Activated CD4-positive, alpha-beta T cell treated with anti-CD3 and anti-CD28 coated beads, Interleukin-2, amount 50 U/mL, for 16 hours (primary cell): ENCODE data around the gene TCF20.
A peak's percentile ranks its signal among the peaks of the same experiment; 100 is the strongest.

ENCODE experiments used
- DNase-seq: peaks from one replicate; pipeline ENCODE4 v3.0.0-alpha.2; 2020

The TCF20 gene

DNA sequence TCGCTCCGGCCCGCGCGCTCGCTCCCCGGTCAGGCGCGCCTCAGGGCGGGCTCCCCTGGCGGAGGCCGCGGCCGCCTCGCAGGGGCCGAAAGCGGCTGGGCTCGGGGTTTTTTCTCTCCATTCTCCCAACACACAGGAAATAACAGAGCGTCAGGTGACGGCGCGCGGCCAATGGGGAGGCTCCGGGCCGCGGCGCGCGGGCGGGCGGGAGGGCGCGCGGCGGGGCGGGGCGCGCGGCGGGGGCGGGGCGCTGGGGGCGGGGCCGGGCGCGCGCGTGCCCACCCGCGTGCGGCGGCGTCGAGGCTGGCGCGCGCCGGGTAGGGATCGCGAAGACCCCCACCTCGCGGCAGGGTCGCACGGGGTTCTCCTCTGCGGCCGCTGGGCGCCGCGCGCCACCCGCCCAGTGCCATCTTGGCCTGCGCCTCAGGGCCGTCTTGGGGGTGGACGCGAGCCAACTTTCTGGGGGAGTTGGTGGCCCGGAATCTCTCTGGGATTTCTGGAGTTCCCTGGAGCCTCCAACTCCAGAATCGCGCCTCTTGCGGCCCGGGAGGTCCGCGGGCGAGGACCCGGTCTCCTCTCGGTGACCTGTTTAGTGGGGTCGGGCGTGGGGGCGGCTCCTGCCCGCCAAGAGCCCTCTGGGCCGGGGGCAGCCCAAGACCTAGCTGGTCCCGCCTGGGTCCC is at the start of gene TCF20:
Gene TCF20 (minus strand): TSS at position 144 of the 681 bp plus-strand sequence. CDS start 55,348 bp downstream, outside the sequence.
- peak; percentile 82 for DNase-seq

DNA sequence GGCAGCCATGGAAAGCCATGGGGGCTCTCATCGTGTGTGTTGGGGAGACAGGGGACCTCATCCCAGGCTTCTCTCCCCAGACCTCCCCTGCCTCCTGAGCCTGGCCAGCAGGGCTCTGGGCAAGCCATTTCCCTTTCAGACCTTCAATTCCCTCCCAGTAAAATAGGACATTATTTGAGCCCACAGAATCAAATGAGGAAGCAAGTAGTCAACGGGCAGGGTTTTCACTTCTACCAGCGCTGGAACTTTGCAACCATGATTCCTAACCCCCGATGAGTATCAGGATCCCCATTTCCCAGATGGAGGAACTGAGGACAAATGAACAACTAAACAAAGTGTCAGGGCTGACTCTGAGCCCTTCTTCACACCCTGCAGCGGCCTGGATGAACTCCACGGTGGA is 48.9 kb upstream of the TCF20 start:
- DNase-seq = no peak

DNA sequence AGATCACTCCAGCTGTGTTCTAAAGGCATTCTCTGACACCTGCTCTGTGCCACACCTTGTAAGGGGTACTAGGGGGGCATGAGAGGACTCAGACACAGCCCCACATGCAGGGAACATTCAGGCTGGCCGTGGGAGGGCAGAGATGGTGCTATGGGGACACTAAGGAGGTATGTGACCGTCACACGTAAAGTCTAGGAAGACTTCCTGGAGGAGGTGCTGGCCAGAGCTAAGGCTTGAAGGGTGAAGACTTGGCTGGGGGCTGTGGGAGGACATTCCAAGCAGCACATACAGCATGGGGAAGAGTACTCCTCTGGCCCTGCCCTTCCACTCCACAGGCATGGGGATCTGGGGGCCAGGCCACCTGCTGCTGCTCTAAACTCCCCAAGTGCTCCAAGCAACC is 48.5 kb upstream of the TCF20 start:
- DNase-seq = no peak

DNA sequence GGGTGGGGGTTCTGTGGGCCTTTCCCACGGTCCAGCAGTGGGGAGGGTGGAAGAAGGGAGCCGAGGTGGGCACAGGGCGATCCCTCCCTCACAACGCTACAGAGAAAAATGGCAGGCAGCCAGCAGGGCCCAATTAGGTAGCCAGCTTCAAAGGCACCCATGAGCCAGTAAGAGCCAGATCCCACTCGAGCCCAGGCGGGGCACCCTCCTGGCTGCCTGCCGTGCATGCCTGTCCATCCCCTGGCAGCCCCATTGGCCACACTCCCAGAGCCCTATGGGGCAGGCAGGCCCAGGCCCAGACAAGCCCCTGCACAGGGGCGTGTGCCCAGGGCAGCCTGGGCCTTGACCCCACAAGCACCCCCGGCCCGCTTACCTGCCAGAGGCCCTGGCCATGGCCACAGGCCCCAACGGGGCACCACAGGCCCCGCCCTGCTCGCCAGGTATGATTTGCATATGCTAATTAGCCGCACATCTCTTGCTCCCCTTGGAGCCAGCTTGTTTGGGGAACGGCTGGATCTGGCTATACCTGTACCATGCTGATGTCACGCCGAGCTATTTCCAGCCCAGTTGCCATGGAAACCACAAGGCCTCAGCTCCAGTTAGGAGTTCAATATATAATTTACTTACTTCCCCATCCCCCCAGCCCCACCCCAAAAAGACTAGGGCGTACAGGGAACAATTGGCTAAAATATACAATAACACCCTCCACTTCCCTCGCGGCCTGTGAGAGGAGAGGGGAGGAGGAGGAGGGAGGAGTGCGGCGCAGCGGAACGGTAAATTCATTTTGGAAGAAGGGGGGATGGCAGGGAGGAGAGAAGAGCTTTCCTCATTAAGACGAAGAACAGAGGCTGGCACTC is 47.5 kb upstream of the TCF20 start:
- no peak for DNase-seq

DNA sequence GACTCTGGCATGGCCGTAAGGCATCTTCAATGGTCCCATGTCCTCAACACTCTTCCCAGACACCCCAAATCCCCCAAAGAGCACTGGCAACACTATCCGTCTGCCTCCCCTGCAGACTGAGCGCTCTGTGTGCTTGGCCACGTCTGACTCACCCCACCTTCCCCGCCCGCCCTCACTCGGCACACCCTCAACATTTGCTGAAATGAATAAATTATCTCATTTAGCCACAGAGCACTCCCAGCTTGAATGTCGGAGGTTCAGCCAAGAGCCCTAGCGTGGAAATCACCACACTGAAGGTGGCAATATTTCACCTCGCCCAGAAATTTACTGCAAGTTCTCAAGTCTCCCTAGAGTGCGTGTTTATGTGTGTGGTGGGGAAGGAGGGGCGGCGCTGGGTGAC is 46.6 kb upstream of the TCF20 start:
- DNase-seq = peak; percentile 39

DNA sequence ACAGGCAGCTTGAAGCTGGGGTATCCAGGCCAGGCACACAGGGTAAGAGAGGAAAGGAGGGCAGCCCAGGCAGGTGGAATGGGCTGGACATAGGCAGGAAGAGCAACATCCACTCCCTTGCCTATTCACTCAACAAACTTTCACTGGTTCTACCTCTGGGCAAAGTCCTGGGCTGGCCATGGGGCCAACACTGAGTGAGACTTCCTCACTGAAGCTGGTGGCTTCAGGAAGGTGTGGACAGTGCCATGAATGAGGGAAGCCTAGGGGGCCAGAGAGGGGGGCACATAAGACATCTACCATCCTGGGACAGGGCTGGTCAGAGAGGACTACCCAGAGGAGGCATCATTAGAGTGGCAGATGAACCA is 44.9 kb upstream of the TCF20 start:
- DNase-seq = no peak

DNA sequence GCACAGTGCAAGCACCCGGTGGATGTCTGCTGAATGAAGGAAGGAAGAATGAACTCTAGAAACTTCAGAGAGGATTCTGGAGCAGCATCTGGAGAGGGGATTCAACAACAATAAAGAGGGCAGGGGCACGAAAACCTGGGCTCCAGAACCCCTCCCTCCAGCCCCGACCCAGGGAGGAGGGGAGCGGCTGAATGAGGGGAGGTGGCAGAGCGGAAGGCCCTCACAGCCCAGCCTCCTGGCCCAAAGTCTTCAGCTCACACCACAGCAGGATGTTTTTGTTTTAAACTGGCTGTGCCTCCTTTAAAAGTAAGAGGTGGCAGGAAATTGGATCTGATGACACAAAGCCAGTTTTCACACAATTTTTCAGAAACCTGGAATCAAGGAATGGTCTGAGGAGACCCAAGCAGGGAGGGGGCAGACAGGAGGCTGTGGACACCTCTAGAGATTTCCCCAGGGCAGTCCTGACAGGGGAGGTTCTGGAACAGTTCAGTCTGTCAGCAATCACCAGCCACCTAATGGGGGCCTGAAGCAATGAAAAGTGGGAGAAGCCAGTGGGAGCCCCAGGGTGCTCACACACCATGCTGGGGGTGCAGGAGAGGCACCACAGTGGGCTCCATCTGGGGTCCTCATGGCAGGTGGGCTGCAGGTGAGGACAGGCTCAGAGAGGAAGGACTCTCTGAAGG is 44.4 kb upstream of the TCF20 start:
- DNase-seq = no peak

DNA sequence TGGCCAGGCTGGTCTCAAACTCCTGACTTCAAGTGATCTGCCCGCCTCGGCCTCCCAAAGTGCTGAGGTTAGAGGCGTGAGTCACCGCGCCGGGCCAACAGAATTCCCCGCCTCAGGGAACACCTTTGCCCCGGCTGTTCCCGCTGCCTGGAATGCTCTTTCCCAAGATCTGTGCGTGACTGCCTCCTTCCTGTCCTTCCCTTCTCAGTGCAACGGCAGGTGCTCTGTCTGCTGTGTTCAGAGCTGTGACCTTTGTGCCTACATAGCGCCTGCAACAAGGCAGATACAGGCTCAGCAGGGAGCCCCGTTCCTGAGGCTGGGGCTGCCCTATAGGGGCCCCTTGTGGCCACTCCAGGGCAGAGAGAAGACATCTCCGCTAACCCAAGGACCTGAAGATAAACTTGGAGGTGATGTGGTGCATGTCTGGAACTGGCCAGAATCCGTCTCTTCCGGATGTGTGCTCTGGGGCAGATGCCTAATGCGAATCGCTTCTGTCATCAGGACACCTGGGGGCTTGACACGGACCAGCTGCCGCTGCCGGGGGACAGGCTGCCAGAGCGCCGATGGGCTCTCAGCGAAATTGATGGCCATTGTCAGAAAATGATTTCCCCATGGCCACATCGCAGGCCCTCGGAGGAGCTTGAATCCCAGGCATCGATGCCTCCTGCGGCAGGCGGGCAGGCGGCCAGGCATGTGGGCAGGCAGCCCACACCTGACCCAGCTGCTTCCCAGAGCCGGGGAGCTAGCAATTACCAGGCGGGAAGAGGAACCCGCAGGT is 43.5 kb upstream of the TCF20 start:
- DNase-seq = peak; percentile 16

DNA sequence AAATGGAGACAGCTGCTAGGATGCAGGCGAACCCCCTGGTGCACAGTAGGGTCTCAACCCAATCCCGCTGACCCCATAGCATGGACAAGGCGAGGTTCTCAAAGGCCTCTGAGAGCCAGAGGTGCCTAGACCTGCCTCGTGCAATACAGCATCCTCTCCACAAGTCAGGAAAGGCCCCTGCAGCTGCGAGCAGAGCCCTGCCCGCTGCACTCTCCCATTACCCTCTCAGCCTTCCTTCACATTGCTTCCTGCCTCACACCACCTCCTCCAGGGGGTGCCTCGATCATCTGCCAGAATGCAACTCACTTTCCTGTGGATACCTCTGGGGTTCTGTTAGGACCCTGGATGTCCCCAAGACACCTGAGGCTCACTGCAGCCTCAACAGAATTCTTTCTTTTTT is 42.8 kb upstream of the TCF20 start:
- DNase-seq = no peak

DNA sequence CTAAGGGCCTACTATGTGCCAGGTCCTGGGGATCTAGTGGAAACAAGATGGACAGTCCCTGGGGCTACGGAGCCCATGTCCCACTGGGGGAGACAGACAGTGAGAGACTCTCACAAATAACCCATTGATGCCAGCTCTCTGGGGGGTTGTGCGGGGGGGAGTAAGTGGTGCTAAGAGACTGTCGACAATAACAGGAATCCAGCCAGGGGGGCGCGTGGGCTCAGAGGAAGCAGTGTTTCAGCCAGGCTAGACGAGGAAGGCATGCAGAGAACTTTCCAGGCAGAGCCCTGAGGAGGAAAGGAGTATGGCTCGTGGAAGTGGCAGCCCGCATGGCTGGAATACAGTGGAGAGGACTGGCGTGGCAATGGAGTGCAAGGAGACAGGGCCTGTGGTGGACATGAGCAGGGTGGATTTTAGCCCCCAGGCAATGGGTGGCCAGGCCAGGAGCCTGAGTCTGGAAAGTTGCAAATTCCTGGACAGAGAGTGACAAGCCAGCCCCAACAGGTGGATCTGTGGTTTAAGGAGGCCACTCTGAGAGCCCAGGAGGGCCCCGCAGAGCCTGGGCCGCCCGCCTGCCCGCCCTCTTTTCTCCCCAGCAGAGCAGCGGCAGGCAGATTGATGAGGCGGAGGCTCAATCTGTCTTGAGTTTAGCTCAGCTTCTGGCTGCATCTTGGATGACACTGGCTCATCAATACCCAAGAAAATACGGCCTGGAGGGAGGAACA is 40.0 kb upstream of the TCF20 start:
- no peak for DNase-seq

DNA sequence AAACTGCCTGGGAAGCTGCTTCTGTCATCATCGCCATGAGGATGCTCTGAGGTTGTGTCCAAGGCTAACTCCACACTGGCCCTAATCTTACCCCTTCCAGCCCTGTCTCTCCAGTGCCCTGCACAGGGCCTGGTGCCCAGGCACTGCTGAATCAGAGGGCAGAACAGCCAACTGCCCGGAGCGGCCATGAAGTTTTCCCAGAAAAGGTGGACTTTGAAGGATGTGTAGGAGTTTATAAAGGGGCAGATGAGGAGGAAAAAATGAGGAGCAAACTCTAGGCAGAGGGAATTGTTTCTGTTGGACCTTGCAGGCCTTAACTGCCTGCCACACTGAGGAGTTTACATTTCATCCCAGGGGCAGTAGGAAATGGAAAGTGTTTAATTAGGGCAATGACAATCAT is 39.4 kb upstream of the TCF20 start:
- no peak for DNase-seq

DNA sequence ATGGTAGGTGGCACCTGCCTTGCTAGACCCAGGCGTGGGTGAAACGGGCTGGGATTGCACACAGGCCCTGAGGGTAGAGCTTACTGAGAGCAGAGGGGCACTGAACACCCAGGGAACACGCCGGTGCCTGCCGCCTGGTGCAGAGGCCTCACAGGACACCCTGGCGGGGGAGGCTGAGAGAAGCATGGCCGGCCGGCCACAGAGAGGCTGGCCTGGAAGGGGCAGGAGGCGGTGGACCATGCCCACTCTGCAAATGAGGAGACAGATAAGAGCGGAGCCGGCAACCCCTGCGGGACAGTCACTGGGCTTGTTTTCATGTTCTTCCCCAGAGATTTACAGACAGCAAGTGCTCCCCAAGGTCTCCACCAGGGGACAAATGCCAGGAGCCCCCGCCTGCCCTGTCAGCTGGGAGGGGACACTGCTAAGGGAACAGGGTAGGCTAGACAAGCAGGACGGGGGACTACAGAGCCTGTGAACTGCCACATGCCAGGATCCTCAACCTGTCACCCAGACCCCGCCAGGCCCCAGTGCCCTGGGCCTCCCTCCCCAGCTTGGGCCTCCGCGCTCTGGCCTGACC is 38.5 kb upstream of the TCF20 start:
- DNase-seq = no peak

DNA sequence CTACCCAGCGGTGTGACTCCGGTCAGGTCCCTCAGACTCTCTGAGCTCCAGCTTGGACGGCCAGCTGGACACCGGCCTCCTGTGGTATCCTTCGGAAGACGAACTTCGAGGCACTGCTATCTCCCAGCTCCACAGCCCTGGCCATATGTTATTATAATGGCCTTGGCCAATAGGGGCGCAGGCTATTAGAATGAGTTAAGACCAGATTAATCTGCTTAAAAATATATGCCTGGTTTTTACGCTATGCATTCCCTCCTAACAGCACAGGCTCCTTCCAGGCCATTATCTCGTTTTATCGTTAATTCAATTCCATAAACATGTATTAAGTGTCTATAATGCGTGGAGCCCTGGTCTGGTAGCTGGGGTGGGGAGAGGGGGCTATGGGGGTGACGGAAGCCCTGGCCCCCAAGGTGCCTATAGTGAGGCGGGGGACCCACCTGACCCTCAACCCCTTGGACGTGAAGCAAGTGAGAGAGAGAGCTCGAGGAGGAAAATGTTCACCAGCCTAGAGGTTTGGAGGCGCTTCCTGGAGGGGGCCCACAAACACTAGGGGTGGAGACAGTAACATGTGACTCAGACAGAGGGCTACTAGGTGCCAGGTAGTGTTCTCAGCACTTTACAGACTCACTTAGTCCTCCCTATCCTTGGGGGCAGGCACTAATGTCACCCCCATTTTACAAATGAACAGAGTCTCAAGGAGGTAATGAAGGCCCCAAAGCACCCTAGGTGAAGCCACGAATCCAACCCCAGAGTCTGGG is 37.5 kb upstream of the TCF20 start:
- DNase-seq = no peak

DNA sequence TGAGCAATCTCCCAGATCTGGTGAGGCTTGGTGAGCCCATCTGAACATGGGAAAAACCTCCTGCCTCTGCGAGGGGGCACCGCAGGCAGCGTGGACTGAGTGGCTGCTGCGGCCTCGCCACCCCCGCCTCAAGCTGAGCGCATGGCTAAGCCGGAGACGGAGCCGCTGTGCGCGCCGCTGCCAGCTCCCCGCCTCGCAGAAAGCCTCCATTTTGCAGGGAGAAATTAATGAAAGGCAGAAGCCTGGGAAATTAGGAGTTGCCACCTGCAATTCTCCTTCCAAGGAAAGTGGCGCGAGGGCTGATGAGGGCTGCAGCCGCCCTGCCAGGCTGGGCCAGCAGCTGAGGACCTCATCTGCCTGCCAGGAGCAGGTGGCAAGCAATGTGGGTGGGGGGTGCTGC is 35.6 kb upstream of the TCF20 start:
- DNase-seq = no peak

DNA sequence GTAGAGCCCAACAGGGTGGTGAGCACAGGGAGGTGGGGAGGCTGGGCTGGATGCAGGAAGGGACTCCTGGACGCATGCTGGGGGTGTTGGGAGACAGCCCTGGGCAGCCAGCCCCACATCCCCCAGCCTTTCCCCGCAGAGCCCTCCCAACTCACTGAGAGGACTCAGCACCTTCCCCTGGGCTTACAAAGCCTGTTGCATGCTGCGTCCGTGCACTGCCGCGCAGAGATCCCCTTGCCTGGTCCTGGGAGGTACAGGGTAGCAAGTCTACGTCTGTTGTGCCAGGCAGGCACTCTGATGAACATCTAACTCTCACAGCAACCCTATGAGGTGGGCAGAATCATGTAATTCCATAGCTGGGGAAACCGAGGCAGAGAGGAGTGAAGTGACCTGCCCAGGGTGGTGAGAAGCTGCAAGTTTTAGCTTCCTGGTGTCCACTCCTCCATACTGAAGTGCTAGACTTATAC is 33.9 kb upstream of the TCF20 start:
- no peak for DNase-seq

DNA sequence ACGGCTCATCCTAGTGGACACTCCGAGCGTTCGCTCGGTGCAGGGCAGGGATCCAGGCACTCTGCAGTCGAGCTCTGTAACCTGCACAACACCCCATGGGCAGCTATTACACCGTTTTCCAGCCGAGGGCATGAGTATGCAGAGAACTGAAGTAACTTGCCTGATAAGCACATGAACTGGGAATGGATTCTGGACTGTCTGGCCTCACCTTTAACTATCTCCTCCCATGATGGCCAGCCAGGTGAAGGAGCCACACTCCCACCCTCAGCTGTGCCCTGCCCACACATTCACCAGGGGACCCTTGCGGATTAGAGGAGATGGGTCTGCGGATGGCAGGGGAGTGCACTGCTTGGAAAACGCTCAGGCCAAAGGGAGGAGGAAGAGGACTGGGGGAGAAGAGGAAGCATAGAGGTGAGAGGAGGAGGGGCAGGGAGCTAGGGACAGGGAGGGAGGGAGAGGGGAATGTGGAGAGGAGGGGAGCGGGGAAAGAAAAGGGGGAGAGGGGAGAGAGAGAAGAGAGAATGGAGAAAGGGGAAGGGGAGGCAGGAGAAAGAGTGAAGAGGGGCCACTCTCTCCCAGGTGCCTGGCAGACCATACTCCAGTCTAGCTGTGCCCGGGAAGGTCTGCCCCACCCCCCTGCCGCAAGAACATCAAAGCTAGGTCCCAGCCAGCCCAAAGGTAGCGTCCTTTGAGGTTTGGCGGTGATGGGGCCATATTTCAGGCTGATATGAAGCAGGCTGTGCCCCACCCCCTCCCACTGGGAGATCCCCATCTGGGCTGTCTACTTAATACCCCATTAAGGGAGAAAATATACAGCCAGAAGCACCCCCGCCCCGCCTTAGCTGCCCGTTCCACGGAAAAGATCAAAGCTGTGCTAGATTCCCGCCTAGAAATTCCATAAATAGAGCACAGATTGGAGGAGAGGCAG is 33.2 kb upstream of the TCF20 start:
- no peak for DNase-seq

DNA sequence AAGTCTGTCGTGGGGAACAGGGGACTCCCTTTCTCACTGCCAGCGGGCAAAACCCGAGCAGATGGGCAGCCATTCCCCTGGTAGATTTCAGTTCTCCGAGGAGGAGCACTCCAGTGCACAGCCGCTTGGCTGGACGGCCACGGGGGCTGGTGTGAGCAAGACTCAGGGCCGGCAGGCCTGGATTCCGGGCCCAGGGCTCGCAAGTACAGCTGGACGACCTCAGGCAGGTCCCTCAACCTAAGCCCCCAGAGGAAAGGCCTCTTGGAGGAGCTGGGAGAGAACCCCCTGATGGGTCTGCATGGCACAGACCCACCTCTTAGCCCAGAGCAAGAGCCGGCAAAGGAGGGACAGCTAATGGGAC is 31.3 kb upstream of the TCF20 start:
- no peak for DNase-seq

DNA sequence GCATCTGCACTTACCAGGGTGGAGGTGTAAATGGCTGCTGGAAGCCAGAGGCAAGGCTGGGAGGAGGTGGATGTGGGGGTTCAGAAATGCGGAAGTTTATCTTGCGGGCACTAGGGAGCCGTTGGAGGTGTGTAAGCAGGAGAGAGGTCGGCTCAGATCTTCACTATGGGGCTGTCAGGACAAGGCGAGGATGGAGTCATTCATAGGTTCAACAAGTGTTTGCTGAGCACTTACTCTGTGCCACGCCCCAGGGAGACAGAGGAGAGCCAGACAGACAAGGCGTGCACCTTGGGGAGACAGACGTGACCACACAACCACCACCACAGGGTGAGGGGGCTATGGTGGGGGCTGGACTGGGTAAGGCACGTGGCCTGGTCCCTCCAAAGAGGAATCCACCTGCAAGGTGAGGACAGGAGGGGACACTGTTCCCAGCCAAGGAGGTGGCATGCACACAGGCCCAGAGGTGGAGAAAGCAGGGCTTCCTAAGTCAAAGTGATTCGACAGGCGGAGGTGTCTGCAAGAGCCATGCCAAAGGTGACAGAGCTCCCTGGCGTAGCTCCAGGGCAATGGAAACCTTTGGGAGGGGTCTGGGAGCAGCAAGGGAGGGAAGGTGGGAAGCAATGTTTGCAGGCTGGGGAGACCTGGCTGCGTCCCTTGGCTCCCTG is 30.8 kb upstream of the TCF20 start:
- no peak for DNase-seq

DNA sequence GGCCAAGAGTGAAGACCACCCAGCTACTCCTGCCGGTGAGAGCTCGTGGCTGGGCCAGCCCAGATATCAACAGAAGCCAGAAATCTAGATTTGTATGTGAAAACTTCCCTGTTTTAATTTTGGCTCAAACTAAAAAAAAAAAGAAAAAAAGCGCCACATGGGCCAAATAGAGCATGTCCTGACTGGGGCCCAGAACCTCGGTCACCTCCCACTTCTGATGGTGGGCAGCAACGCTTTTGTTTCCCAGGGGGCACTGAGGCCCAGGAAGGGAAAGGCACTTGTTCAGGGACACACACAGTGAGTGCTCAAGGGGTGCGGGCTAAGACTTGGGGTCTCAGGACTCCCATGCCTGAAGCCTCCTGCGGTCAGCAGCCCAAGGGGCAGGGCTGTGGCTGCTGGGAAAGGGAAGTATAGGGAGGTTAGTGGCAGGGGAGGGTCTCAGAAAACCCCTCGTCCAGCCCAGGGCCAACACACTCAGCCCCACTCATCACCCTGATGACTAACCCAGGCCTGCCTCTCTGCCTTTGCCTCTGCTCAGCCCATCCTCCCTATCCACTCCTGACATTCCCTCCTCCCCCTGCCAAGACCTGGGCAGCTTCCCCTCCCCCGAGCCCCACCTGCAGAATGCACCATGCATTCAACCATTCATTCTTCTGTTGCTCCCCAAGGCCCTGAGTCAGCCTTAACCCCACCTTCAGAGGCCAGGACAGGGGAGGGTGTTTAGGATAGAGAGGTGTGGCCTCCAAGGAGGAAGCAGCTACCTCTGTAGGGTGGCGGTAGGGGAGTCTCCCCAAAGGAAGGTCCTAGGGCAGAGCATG is 30.0 kb upstream of the TCF20 start:
- DNase-seq = peak; percentile 28
